ENCODE results near the gene CLINT1. TPM values are rescaled to one million over a fixed set of nuclear protein-coding genes. Genes with fewer than 3 reads are reported as not detected.

Gene CLINT1
- total and polyA plus RNA-seq, 2 of the 13 experiments (the other 11 are each of a cell fraction or from before 2014, with no cell fraction given): 64.0 to 104 TPM

- TF ChIP-seq ZNF646 (CRISPR knock-in tag; IDR thresholded peaks at IDR 0.05) (no peak), SIN3B (IDR thresholded peaks at IDR 0.05; ENCODE audit: low read length) (peak; percentile 39; the same call in 1 of the 2 replicates), FLYWCH1 (CRISPR knock-in tag; IDR thresholded peaks at IDR 0.05) (no peak), ZNF24 (IDR thresholded peaks at IDR 0.05) (no peak), MZF1 (CRISPR knock-in tag; IDR thresholded peaks at IDR 0.05; ENCODE audit: borderline replicate concordance) (no peak), BRCA1 (CRISPR knock-in tag; IDR thresholded peaks at IDR 0.05) (peak; percentile 41; the same call in 1 of the 2 replicates), ZNF143 (CRISPR knock-in tag; IDR thresholded peaks at IDR 0.05) (peak; percentile 82), ZNF609 (CRISPR knock-in tag; IDR thresholded peaks at IDR 0.05; ENCODE audit: borderline replicate concordance) (no peak), RFX5 (IDR thresholded peaks at IDR 0.05; ENCODE audit: low read depth, low read length) (0 out of 2 replicates have a peak, but pooled peaks have one; percentile 21), CHCHD3 (CRISPR knock-in tag; IDR thresholded peaks at IDR 0.05) (0 out of 2 replicates have a peak, but pooled peaks have one; percentile 65), ERF (CRISPR knock-in tag; IDR thresholded peaks at IDR 0.05) (peak; percentile 57; the same call in 1 of the 2 replicates), KLF9 (CRISPR knock-in tag; IDR thresholded peaks at IDR 0.05; ENCODE audit: low read depth) (peak; percentile 85), GATAD1 (CRISPR knock-in tag; IDR thresholded peaks at IDR 0.05) (peak; percentile 55), CEBPB (IDR thresholded peaks at IDR 0.05; ENCODE audit: borderline replicate concordance, low read depth, low read length) (no peak), HNRNPH1 (optimal IDR thresholded peaks at IDR 0.05; ENCODE audit: low read depth, low read length) (no peak), ZNF782 (CRISPR knock-in tag; IDR thresholded peaks at IDR 0.05; ENCODE audit: borderline replicate concordance) (0 out of 2 replicates have a peak, but pooled peaks have one; percentile 11)
These were observed 115.5 kb downstream of the CLINT1 start, which contains the start of gene LSM11 (continued) for GRCh38 chr5:157743163-157744050.

Data from HepG2 (cell line).